GM20000 (cell line): ENCODE data around the gene KHDRBS2.

ENCODE experiments used
- DNase-seq: peaks from one replicate; pipeline ENCODE4 v3.0.0; 2012; ENCODE audit warnings: low spot score
- TF ChIP-seq, protein P1 (sequence below): IDR thresholded peaks from 2 replicates; pipeline ENCODE4 v1.5.1; 2012; ENCODE audit warnings: mild to moderate bottlenecking, control low read depth; ENCODE audit errors: extremely low read depth, missing control alignments

The KHDRBS2 gene

DNA sequence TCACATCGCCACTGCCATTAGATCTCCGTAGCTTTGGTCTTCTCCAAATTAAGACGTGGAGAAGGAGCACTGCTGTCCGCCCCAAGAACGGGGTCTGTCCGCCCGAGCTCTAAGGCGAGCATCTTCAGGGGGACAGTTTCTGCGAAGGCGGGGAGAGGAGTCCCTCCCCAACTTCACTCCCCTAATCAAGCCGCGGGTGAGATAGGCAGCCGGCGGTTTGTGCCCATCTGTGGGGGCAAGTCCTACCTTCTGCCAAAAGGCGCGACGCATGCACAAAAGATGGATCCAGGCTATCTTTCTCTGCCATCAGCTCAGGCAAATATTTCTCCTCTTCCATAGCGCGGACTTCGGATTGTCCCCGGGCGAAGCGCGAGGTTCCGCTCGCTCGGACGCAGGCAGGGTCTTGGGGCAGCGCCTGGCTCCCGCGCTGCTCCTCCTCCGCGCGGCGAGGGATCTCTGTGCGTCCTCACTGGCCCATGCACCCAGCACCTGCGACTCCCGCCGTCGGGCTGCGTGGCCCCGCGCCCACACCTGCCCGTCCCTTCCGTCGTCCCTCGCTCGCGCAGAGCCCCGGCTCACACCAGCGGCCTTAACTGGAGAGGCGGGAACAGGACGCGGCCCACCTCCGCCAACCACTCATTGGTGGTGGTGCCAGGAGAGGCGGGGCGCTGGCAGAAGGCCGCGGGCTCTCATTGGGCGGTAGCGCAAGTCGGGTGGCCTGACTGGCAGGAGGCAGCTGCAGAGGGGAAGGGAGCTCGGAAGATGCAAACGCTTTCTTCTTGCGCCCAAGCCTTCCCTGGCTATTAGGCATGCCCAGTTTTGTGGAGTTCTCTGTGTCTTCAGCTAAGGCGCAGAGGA is at the start of gene KHDRBS2:
KHDRBS2 (minus strand) TSS at position 614 of the 858 bp plus-strand sequence.
- DNase-seq: peak; percentile 87
- TF ChIP-seq, protein P1, sequence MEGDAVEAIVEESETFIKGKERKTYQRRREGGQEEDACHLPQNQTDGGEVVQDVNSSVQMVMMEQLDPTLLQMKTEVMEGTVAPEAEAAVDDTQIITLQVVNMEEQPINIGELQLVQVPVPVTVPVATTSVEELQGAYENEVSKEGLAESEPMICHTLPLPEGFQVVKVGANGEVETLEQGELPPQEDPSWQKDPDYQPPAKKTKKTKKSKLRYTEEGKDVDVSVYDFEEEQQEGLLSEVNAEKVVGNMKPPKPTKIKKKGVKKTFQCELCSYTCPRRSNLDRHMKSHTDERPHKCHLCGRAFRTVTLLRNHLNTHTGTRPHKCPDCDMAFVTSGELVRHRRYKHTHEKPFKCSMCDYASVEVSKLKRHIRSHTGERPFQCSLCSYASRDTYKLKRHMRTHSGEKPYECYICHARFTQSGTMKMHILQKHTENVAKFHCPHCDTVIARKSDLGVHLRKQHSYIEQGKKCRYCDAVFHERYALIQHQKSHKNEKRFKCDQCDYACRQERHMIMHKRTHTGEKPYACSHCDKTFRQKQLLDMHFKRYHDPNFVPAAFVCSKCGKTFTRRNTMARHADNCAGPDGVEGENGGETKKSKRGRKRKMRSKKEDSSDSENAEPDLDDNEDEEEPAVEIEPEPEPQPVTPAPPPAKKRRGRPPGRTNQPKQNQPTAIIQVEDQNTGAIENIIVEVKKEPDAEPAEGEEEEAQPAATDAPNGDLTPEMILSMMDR: no peak

DNA sequence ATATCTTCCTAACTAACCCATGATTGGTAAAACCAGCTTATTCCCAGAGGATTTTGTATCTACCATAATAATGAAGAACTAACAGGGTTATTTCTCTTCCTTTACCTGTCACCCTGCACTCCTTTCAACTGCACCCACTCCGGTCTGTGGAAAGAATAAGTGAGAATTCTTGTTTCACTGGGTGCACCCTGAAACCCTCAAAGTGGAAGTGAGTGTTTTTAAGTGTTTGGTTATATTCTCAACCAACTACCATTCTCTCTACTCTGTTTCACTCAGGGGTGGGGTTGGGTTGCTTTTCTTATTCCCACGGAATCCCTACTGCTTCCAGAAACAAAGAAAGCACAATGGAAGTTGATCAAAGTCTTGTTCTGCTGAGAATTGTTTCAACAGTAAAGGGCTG is 42.6 kb upstream of the KHDRBS2 start:
- TF ChIP-seq, protein P1: no peak
- no peak for DNase-seq

DNA sequence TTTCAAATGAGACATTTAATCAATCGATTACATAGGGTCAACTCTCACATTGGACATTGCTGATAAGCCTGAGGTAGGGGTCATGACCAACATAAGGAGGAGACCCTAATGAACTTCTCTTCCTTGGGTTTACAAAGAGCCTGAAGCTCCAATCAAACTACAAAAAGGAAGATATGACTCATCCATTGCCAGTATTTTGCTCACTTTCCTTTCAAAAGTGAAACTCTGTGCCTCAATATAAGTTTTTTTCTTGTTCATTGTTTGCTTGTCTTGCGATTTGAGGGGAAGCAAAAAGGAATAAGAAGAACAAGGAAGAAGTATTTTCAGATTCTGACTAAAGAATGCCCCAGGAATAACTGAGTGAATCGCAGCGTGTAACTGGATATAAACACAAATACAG is 38.8 kb upstream of the KHDRBS2 start:
- TF ChIP-seq, protein P1: no peak
- DNase-seq: no peak

DNA sequence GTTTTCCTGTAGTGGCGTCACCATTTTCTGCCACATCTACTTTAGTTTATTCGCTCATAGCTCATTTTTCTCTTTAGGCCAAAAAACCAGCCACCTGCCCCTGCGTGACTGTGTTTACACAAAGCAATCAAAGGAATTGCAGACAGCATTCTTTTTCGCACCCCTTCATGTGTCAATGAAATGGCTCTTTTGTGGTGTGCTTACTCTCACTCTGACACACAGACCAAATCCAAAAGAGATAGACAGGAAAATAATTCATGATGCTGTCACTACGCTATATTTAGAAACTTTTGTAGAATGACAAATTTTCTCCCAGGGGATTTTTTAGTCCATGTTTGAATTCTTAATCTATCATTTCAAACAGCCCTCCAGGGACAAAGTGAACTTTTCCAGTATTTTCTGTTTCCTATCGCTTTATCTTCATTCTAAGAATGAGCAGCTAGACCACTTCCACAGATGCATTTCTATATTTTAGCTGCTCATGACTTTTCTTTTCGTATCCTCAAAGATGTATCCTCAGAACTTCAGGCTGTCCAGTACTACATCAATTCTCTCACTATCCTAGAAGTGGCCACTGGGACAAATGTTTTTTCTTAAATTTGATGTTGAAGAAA is 37.9 kb upstream of the KHDRBS2 start:
- TF ChIP-seq, protein P1: no peak
- DNase-seq: no peak

DNA sequence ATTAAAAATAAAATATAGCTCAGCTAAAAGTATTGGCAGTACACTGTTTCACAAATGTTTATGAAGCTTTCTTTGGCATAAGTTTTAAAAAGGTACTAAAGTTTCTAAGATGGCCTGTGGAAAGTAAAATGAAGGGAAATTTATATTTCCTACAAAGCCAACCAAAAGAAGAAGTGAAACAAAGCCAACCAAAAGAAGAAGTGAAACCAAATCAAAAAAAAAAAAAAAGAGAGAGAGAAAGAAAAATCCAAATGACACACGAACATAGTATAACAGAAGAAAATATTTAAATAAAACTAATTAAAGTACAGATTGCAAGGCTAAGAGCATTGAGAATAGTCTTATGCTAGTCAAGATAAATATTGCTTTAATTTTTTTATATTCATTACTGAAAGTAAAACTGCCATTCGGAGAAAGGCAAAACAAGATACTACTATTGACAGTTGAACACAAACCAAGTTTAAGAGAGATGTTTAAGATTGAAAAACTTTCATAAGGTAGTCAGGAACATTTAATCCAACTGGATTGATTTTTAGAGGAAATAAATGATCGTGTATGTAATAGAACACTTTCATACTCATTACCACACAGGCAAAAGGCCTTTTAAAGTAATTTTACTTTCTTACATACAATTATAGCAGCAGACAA is 12.8 kb upstream of the KHDRBS2 start:
- DNase-seq: peak; percentile 40
- TF ChIP-seq, protein P1: no peak

DNA sequence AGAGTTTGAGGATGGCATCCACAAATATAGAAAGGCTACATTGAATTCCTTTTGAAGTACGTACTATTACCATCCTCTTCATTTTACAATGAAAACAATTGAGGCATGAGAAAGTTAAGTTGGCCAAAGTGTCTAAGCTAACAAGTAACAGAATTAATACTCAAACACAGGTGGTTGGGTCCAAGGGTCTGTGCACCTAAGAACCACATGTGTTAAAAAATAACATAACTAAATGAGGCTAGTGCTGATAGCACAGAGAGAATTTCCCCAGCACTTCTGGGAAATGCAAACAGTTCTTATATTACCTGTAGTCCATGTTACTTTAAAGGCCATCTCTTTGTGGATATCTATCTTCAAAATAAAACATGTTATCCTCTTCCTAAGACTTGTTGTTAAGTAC is 10.5 kb upstream of the KHDRBS2 start:
- TF ChIP-seq, protein P1: no peak
- DNase-seq: no peak

DNA sequence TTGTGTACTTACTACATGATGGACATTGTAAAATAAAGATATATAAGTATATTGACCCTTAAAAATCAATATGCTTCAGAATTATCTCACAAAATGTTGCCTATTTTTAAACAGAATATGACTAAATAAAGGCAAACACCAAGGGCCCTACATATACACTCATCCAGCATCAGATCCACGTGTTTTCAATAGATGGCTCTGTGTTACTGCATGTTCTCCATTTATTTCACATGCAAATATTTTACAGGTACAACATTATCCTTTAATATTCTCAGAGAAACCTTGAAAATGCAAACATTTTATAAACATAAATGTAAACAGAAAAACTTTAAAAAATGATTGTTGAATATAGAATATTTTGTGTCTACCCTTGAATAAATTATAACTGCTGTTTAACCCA is 2.9 kb upstream of the KHDRBS2 start:
- TF ChIP-seq, protein P1: no peak
- DNase-seq: no peak
